ENCODE data around the gene ZNF274. TPM values are rescaled to one million over a fixed set of nuclear protein-coding genes. Genes with fewer than 3 reads are reported as not detected.

The ZNF274 gene
- total and polyA plus RNA-seq, 2 donors (not counting 1 experiment from before 2014, with no cell fraction given), result 53.3 to 83.7 TPM

DNA sequence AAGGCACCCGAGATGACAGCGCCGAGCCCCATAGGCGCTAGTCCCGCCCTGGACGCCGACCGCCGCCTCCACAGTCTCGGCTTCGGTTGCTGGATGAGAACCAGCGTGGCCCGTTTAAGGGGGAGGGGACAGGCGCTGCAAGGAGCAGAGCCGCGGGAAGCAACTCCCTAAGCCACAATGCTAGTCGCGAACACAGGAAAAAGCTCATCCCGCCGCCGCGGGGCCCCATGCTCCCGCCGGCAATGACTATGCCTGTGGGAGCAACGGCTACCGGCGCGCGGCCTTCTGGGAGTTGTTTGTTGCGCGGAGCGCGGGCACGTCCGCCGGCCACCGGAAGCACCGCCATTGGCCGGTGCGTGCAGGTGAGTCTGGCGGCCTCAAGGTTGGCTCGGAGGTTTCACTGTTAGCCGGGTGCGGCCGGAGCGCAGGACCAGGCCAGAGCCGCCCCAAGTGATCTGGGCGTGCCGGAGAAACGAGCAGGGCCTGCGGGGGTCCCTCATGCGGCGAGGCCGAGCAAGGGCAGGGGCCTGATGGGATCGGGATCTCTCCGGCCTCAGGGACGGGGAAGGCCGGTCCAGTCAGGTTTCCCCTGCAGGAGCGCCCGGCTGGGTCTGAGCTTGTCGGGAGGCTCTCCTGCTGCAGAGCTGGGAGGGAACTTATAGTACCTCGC, 45.9 kb downstream of the ZNF274 start, which contains the start of gene ZNF544:
Gene ZNF544, plus strand, starts transcription at position 330 of the 670 bp plus-strand sequence. CDS start 15,110 bp downstream, outside the sequence.
- H3K27ac Mint-ChIP-seq, result peak within 1 kb of the TSS; percentile 91
- H2AFZ ChIP-seq (ENCODE audit: insufficient read depth, low read depth, low read length, poor library complexity, severe bottlenecking), result peak within 1 kb of the TSS; percentile 98
- peak within 1 kb of the TSS; percentile 19 to 91 (median 87) for H3K4me3 ChIP-seq (ENCODE audit: control extremely low read depth in 1 of 5, extremely low read depth in 1 of 5, insufficient read depth in 1 of 5, low read depth in 2 of 5, low read length in 4 of 5)
- H3K4me1 ChIP-seq (ENCODE audit: control insufficient read depth in 2 of 2, insufficient read depth in 2 of 2, low read length in 2 of 2), result peaks cover 11 to 24% of the 10 kb centered on the region in 2 donors
- no peak for TF ChIP-seq EZH2 (IDR thresholded peaks at IDR 0.05; ENCODE audit: borderline replicate concordance, insufficient read depth, low read depth, low read length, poor library complexity, severe bottlenecking)
- TF ChIP-seq, protein P1, sequence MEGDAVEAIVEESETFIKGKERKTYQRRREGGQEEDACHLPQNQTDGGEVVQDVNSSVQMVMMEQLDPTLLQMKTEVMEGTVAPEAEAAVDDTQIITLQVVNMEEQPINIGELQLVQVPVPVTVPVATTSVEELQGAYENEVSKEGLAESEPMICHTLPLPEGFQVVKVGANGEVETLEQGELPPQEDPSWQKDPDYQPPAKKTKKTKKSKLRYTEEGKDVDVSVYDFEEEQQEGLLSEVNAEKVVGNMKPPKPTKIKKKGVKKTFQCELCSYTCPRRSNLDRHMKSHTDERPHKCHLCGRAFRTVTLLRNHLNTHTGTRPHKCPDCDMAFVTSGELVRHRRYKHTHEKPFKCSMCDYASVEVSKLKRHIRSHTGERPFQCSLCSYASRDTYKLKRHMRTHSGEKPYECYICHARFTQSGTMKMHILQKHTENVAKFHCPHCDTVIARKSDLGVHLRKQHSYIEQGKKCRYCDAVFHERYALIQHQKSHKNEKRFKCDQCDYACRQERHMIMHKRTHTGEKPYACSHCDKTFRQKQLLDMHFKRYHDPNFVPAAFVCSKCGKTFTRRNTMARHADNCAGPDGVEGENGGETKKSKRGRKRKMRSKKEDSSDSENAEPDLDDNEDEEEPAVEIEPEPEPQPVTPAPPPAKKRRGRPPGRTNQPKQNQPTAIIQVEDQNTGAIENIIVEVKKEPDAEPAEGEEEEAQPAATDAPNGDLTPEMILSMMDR (IDR thresholded peaks at IDR 0.05), result peak; percentile 22
- peak within 1 kb of the TSS; percentile 19 to 73 for H3K27ac ChIP-seq (ENCODE audit: low read length in 2 of 2)
- ATAC-seq (ENCODE audit: low read depth), result peak; percentile 82
- no peaks in the 10 kb centered on the region for H3K79me2 ChIP-seq (ENCODE audit: control insufficient read depth, insufficient read depth, low read length)
- POLR2A ChIA-PET, result interaction anchor here (1.2 kb wide), 1 partner anchor 50 kb away, joined by 3 read pairs; the partner anchor contains the start of gene ZNF8
- H3K4me1 Mint-ChIP-seq, result peaks cover 29% of the 10 kb centered on the region
- H3K9me3 ChIP-seq (ENCODE audit: control extremely low read depth in 1 of 3, control insufficient read depth in 2 of 3, insufficient read depth in 1 of 3, low read length in 2 of 3), result peaks cover 0 to 43% (median 3%) of the 10 kb centered on the region in 3 donors
- no peaks in the 10 kb centered on the region for H3K27me3 Mint-ChIP-seq
- peaks cover 5 to 33% of the 10 kb centered on the region in 2 experiments for H3K36me3 ChIP-seq (replicated peaks in 1 of 2; ENCODE audit: control extremely low read depth in 1 of 2, control insufficient read depth in 1 of 2, extremely low read depth in 1 of 2, insufficient read depth in 2 of 2, low read length in 1 of 2)
- peak within 1 kb of the TSS; percentile 97 for H3K4me2 ChIP-seq (replicated peaks; ENCODE audit: low read depth, low read length, poor library complexity, severe bottlenecking)
- peak within 1 kb of the TSS; percentile 94 for H3K9ac ChIP-seq (ENCODE audit: low read length)
- DNase-seq, result peak; percentile 72
- WGBS (ENCODE audit: insufficient coverage), result under 1% methylated on average over 61 of the region's 62 CpGs
- H3K4me3 Mint-ChIP-seq, result peak within 1 kb of the TSS; percentile 97
- CTCF ChIA-PET, result interaction anchor here (1.3 kb wide), 1 partner anchor 9 kb away, joined by 3 read pairs; no protein-coding TSS in a partner anchor
- intact Hi-C loops (cut with micrococcal nuclease), result loop anchor here (1.0 to 2.0 kb wide), 2 partner anchors 45 to 76 kb away; partner anchors contain the start of genes ERVK3-1 and ZNF274
- H4K20me1 ChIP-seq (ENCODE audit: control insufficient read depth, insufficient read depth, low read length, poor library complexity, severe bottlenecking), result no peaks in the 10 kb centered on the region
- H3K9me3 Mint-ChIP-seq (ENCODE audit: insufficient read depth), result peaks cover 8% of the 10 kb centered on the region
- no peaks in the 10 kb centered on the region for H3K27me3 ChIP-seq (replicated peaks in 1 of 4; ENCODE audit: control extremely low read depth in 1 of 4, control insufficient read depth in 3 of 4, insufficient read depth in 4 of 4, low read length in 3 of 4)

All from B cell (primary cell).